Measurements from ENCODE around the gene ZBTB26. TPM values are rescaled to one million over a fixed set of nuclear protein-coding genes. Genes with fewer than 3 reads are reported as not detected.
A peak's percentile ranks its signal among the peaks of the same experiment; 100 is the strongest.

Gene ZBTB26
- total RNA-seq: 10 to 100 TPM in 1 of 3 donors, 1 to 10 TPM in 2; 7.8 to 12.2 (median 9.2) TPM
- 13.3 TPM for total RNA-seq (2013)

GRCh38 chr9:122931226-122932121 is at the start of gene ZBTB26:
Gene ZBTB26, minus strand, starts transcription at chr9:122931512. Its CDS starts 11,578 bp downstream, at chr9:122919934.
- DNase-seq: peak; percentile 86 to 94
- H3K4me3 Mint-ChIP-seq: no peak within 1 kb of the TSS
- Histone ChIP-seq H3K9me3 (ENCODE audit: control insufficient read depth, insufficient read depth, low read length) (no peaks in the 10 kb centered on the region), H3K4me1 (ENCODE audit: control insufficient read depth, insufficient read depth, low read length) (peaks cover 15% of the 10 kb centered on the region), H3K4me3 (ENCODE audit: low read length) (peak within 1 kb of the TSS; percentile 86), H3K36me3 (ENCODE audit: control insufficient read depth, insufficient read depth, low read length) (peaks cover 2% of the 10 kb centered on the region), H3K27me3 (ENCODE audit: control insufficient read depth, insufficient read depth, low read length) (no peaks in the 10 kb centered on the region), H3K27ac (ENCODE audit: low read length) (peak within 1 kb of the TSS; percentile 95)
- no peak within 1 kb of the TSS for H3K27ac Mint-ChIP-seq
- TF ChIP-seq CTCF (IDR thresholded peaks at IDR 0.05): no peak
- no peaks in the 10 kb centered on the region for H3K27me3 Mint-ChIP-seq (ENCODE audit: low read depth in 2 of 2)
- H3K9me3 Mint-ChIP-seq: no peaks in the 10 kb centered on the region
- H3K4me1 Mint-ChIP-seq: peaks cover 14 to 16% of the 10 kb centered on the region in 2 donors
- H3K36me3 Mint-ChIP-seq: no peaks in the 10 kb centered on the region
- intact Hi-C loops (cut with micrococcal nuclease): loop anchor here (1.0 to 2.0 kb wide), 3 partner anchors 9 to 26 kb away; partner anchors contain the start of genes RC3H2 and ZBTB6
- under 1% methylated on average over 51 of the region's 51 CpGs for WGBS (ENCODE audit: insufficient coverage)
- ATAC-seq: peak; percentile 96 to 99 (median 98)

- Histone ChIP-seq H3K27ac (ENCODE audit: low read length) (no peak overlapping the region), H3K4me1 (ENCODE audit: control insufficient read depth, insufficient read depth, low read length) (no peaks in the 10 kb centered on the region), H3K9me3 (ENCODE audit: control insufficient read depth, insufficient read depth, low read length) (no peaks in the 10 kb centered on the region), H3K27me3 (ENCODE audit: control insufficient read depth, insufficient read depth, low read length) (no peaks in the 10 kb centered on the region), H3K36me3 (ENCODE audit: control insufficient read depth, insufficient read depth, low read length) (peaks cover 2% of the 10 kb centered on the region), H3K4me3 (ENCODE audit: low read length) (no peak overlapping the region)
- H3K27ac Mint-ChIP-seq: no peak overlapping the region
- H3K9me3 Mint-ChIP-seq: no peaks in the 10 kb centered on the region
- intact Hi-C loops (cut with micrococcal nuclease): no loop called here
- WGBS (ENCODE audit: insufficient coverage): no CpG with 5 or more reads among the region's 2 CpGs
- ATAC-seq: no peak
- H3K4me3 Mint-ChIP-seq: no peak overlapping the region
- H3K4me1 Mint-ChIP-seq: peaks cover 9 to 12% of the 10 kb centered on the region in 2 donors
- H3K27me3 Mint-ChIP-seq (ENCODE audit: low read depth in 2 of 2): no peaks in the 10 kb centered on the region
- DNase-seq: no peak
- no peak for TF ChIP-seq CTCF (IDR thresholded peaks at IDR 0.05)
- no peaks in the 10 kb centered on the region for H3K36me3 Mint-ChIP-seq
These were observed 47.3 kb upstream of the ZBTB26 start for GRCh38 chr9:122978601-122979000.

GRCh38 chr9:122975196-122975595 is 43.9 kb upstream of the ZBTB26 start:
- WGBS (ENCODE audit: insufficient coverage): 75% methylated on average over 1 of the region's 2 CpGs
- no peak overlapping the region for H3K27ac Mint-ChIP-seq
- ATAC-seq (no peak), DNase-seq (no peak)
- no peaks in the 10 kb centered on the region for H3K27me3 Mint-ChIP-seq (ENCODE audit: low read depth in 2 of 2)
- H3K27ac ChIP-seq (ENCODE audit: low read length): no peak overlapping the region
- H3K4me3 Mint-ChIP-seq: no peak overlapping the region
- peaks cover 4 to 10% of the 10 kb centered on the region in 2 donors for H3K4me1 Mint-ChIP-seq
- H3K36me3 ChIP-seq (ENCODE audit: control insufficient read depth, insufficient read depth, low read length): peaks cover 7% of the 10 kb centered on the region
- H3K9me3 Mint-ChIP-seq: no peaks in the 10 kb centered on the region
- intact Hi-C loops (cut with micrococcal nuclease): no loop called here
- H3K27me3 ChIP-seq (ENCODE audit: control insufficient read depth, insufficient read depth, low read length): no peaks in the 10 kb centered on the region
- H3K9me3 ChIP-seq (ENCODE audit: control insufficient read depth, insufficient read depth, low read length): no peaks in the 10 kb centered on the region
- H3K4me1 ChIP-seq (ENCODE audit: control insufficient read depth, insufficient read depth, low read length): no peaks in the 10 kb centered on the region
- H3K4me3 ChIP-seq (ENCODE audit: low read length): no peak overlapping the region
- TF ChIP-seq CTCF (IDR thresholded peaks at IDR 0.05): no peak
- no peaks in the 10 kb centered on the region for H3K36me3 Mint-ChIP-seq

Measured in natural killer cell (primary cell).